Common myeloid progenitor, CD34-positive (primary cell): Measurements from ENCODE around the gene NME4.

Experiments
- CTCF ChIA-PET: fragments of 350-600 bp; sonication (Branson Sonifier 250); formaldehyde crosslinking; loops from one replicate; lab custom pipeline; 2021; ENCODE audit warnings: antibody characterized with exemption; lab: Charles Lee
- POLR2A ChIA-PET: fragments of 350-600 bp; sonication (Branson Sonifier 250); formaldehyde crosslinking; loops from one replicate; lab custom pipeline; 2021; ENCODE audit warnings: antibody characterized with exemption; lab: Charles Lee
- DNase-seq, 3 donors: peaks; one replicate each; pipeline versions ENCODE4 v3.0.0 to v3.0.0-alpha.2; 2013
- H3K27ac ChIP-seq, 2 experiments: 1 replicate in 1 of 2; 2 replicates in 1 of 2; pipeline ENCODE4 v1.7.0; 2013; ENCODE audit warnings: inconsistent platforms in 2 of 2, low read length in 2 of 2, mild to moderate bottlenecking in 2 of 2, low read depth in 1 of 2, moderate library complexity in 1 of 2; ENCODE audit not compliant: severe bottlenecking in 2 of 2, insufficient read depth in 1 of 2, poor library complexity in 1 of 2
- H3K27me3 ChIP-seq, 5 experiments: replicated peaks in 2 of 5; 1 replicate in 3 of 5; 2 replicates in 2 of 5; pipeline versions ENCODE4 v1.6.1 to v1.7.0; 2013; ENCODE audit warnings: low read length in 4 of 5, mild to moderate bottlenecking in 2 of 5, moderate library complexity in 2 of 5, inconsistent platforms in 1 of 5; ENCODE audit not compliant: insufficient read depth in 5 of 5, control insufficient read depth in 4 of 5
- H3K36me3 ChIP-seq, 4 experiments: 1 replicate in 2 of 4; 2 replicates in 2 of 4; pipeline versions ENCODE4 v1.6.1 to v1.7.0; 2013; ENCODE audit warnings: low read length in 3 of 4, control low read depth in 1 of 4, mild to moderate bottlenecking in 1 of 4; ENCODE audit not compliant: control insufficient read depth in 4 of 4, insufficient read depth in 4 of 4
- H3K4me1 ChIP-seq, 4 experiments: 1 replicate in 3 of 4; 2 replicates in 1 of 4; pipeline versions ENCODE4 v1.6.1 to v1.7.1; 2013; ENCODE audit warnings: low read length in 3 of 4, mild to moderate bottlenecking in 3 of 4, control low read depth in 1 of 4, inconsistent platforms in 1 of 4, moderate library complexity in 1 of 4; ENCODE audit not compliant: control insufficient read depth in 4 of 4, insufficient read depth in 4 of 4; ENCODE audit errors: control extremely low read depth in 1 of 4
- H3K4me3 ChIP-seq, 7 experiments: 1 replicate in 4 of 7; 2 replicates in 3 of 7; pipeline versions ENCODE4 v1.5.1 to v1.7.0; 2013; ENCODE audit warnings: mild to moderate bottlenecking in 7 of 7, low read length in 6 of 7, moderate library complexity in 6 of 7, inconsistent platforms in 2 of 7, low read depth in 2 of 7, control low read depth in 1 of 7; ENCODE audit not compliant: insufficient read depth in 4 of 7, control insufficient read depth in 1 of 7; ENCODE audit errors: extremely low read depth in 1 of 7
- H3K9me3 ChIP-seq, 5 experiments: 1 replicate in 4 of 5; 2 replicates in 1 of 5; pipeline versions ENCODE4 v1.6.1 to v1.7.1; 2013; ENCODE audit warnings: low read length in 4 of 5, mild to moderate bottlenecking in 2 of 5, inconsistent platforms in 1 of 5, low read depth in 1 of 5, moderate library complexity in 1 of 5; ENCODE audit not compliant: control insufficient read depth in 4 of 5, insufficient read depth in 2 of 5; ENCODE audit errors: control extremely low read depth in 1 of 5
- WGBS: methylation state at CpG from one replicate; pipeline ENCODE4 v1.1.5; 2013; ENCODE audit not compliant: insufficient coverage; 5-methylcytosine and 5-hydroxymethylcytosine counted together

Gene NME4

GRCh38 chr16:440627-441026 lies 43.6 kb downstream of the NME4 start:
- peaks cover 0 to 7% (median 1%) of the 10 kb centered on the region in 4 experiments for H3K36me3 ChIP-seq
- 93% methylated on average over 5 of the region's 6 CpGs for WGBS
- H3K9me3 ChIP-seq, result no peaks in the 10 kb centered on the region
- no peaks in the 10 kb centered on the region for H3K27me3 ChIP-seq
- POLR2A ChIA-PET, result no interaction called here
- no peak overlapping the region for H3K4me3 ChIP-seq
- no peak overlapping the region for H3K27ac ChIP-seq
- no peaks in the 10 kb centered on the region for H3K4me1 ChIP-seq
- DNase-seq, result no peak
- CTCF ChIA-PET, result no interaction called here

GRCh38 chr16:441447-441846 lies 44.4 kb downstream of the NME4 start:
- Histone ChIP-seq H3K36me3 (peaks cover 0 to 7% (median 1%) of the 10 kb centered on the region in 4 experiments), H3K27me3 (no peaks in the 10 kb centered on the region), H3K9me3 (no peaks in the 10 kb centered on the region), H3K4me1 (no peaks in the 10 kb centered on the region), H3K27ac (no peak overlapping the region), H3K4me3 (no peak overlapping the region)
- POLR2A ChIA-PET, result no interaction called here
- CTCF ChIA-PET, result no interaction called here
- no peak for DNase-seq
- 98% methylated on average over 6 of the region's 6 CpGs for WGBS

- ChIA-PET CTCF (interaction anchor here (0.7 kb wide), 1 partner anchor 134 kb away, joined by 4 read pairs; no protein-coding TSS in a partner anchor), POLR2A (no interaction called here)
- no peak overlapping the region for H3K27ac ChIP-seq
- H3K27me3 ChIP-seq, result no peaks in the 10 kb centered on the region
- H3K4me3 ChIP-seq, result no peak overlapping the region
- no peaks in the 10 kb centered on the region for H3K4me1 ChIP-seq
- no peaks in the 10 kb centered on the region for H3K9me3 ChIP-seq
- peaks cover 0 to 7% (median 1%) of the 10 kb centered on the region in 4 experiments for H3K36me3 ChIP-seq
- 83% methylated on average over 1 of the region's 6 CpGs for WGBS
- DNase-seq, result no peak
Measured at GRCh38 chr16:442976-443375, 46.0 kb downstream of the NME4 start.

- WGBS, result 99% methylated on average over 10 of the region's 10 CpGs
- Histone ChIP-seq H3K27me3 (no peaks in the 10 kb centered on the region), H3K4me1 (no peaks in the 10 kb centered on the region), H3K27ac (no peak overlapping the region), H3K36me3 (peaks cover 0 to 7% (median 1%) of the 10 kb centered on the region in 4 experiments), H3K9me3 (no peaks in the 10 kb centered on the region), H3K4me3 (no peak overlapping the region)
- POLR2A ChIA-PET, result no interaction called here
- no peak for DNase-seq
- CTCF ChIA-PET, result interaction anchor here (0.9 kb wide), 1 partner anchor 44 kb away, joined by 3 read pairs; no protein-coding TSS in a partner anchor
Measured at GRCh38 chr16:444027-444426, 47.0 kb downstream of the NME4 start.

- Histone ChIP-seq H3K9me3 (no peaks in the 10 kb centered on the region), H3K4me1 (no peaks in the 10 kb centered on the region), H3K27me3 (no peaks in the 10 kb centered on the region), H3K27ac (no peak overlapping the region), H3K4me3 (no peak overlapping the region), H3K36me3 (peaks cover 0 to 3% (median 1%) of the 10 kb centered on the region in 4 experiments)
- 92% methylated on average over 4 of the region's 4 CpGs for WGBS
- ChIA-PET CTCF (no interaction called here), POLR2A (no interaction called here)
- no peak for DNase-seq
Measured at GRCh38 chr16:445566-445965, 48.6 kb downstream of the NME4 start.
